ENCODE data around the gene SUMO2.

SUMO2 gene

DNA sequence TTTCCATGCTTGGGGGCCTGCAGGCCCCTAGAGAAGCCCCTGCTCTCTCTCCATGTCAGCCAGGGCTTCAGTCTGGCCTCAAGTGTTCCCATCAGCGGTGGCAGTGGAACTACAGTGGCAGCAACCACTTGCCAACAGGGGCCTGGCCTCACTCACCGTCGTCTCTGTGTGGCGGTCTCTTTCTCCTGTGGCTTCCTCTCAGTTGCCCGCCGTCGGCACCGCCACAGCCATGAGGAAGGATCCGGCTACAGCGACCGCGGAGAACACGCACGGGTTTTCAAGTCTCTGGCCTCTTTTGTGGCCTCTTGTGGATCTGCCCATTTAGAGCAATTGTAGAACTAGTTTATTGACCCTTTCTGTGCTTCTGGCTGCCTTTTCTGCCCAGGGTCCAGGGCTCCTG is 64.5 kb downstream of the SUMO2 start:
- DNase-seq (ENCODE audit: low spot score): no peak

DNA sequence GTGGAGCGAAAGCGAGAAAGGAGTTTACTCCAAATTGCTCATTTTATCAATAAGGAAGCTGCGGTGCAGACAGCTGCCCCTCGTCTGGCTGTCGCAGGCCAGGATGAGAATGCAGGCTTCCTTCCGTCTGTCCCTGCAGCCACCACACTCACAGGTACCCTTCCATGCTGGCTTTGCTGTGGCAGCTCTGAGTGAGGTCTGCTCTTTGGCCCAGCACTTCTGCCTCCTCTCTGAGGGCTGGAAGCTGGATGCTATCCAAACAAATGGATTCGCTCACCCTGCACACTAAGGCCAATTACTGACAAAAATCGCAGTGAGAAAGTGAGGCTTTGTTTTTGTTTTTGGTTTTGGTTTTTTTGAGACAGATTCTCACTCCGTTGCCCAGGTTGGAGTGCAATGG is 66.0 kb downstream of the SUMO2 start:
- no peak for DNase-seq (ENCODE audit: low spot score)
